SK-N-SH treated with all-trans-retinoic acid at 6 μM for 48 hours (cell line): ENCODE results near the gene SSX2IP.
"Not testable (repeated sequence)": the region's sequence is repeated elsewhere in the genome, so short reads cannot be mapped to it uniquely, and the experiment has no call there.

Source experiments
- ATAC-seq: fragments of 200-7000 bp; cut with Tn5 transposase; 3 replicates; pipeline ENCODE4 v1.9.1; 2020; ENCODE audit warnings: mild to moderate bottlenecking, moderate library complexity
- CSDC2 ChIP-seq: fragments of 250-450 bp; sonication (Bioruptor Pico); IDR thresholded peaks from 2 replicates; pipeline ENCODE4 v1.5.0; 2020; ENCODE audit warnings: mild to moderate bottlenecking, moderate library complexity
- GLIS3 ChIP-seq: fragments of 250-450 bp; sonication (Bioruptor Pico); IDR thresholded peaks from 2 replicates; pipeline ENCODE4 v1.5.0; 2020; ENCODE audit warnings: mild to moderate bottlenecking, moderate library complexity
- ISL1 ChIP-seq: fragments of 250-450 bp; sonication (Bioruptor Pico); IDR thresholded peaks from 2 replicates; pipeline ENCODE4 v2.1.2; 2022; ENCODE audit warnings: mild to moderate bottlenecking, moderate library complexity
- OSR1 ChIP-seq: fragments of 250-450 bp; sonication (Bioruptor Pico); IDR thresholded peaks from 2 replicates; pipeline ENCODE4 v1.8.0; 2022; ENCODE audit warnings: moderate library complexity, mild to moderate bottlenecking, inconsistent platforms
- PPARA ChIP-seq: fragments of 250-450 bp; sonication (Bioruptor Pico); IDR thresholded peaks from 2 replicates; pipeline ENCODE4 v1.5.0; 2020; ENCODE audit warnings: mild to moderate bottlenecking, borderline replicate concordance
- RARB ChIP-seq: fragments of 250-450 bp; sonication (Bioruptor Pico); IDR thresholded peaks from 2 replicates; pipeline ENCODE4 v1.8.0; 2021; ENCODE audit warnings: mild to moderate bottlenecking, moderate library complexity
- ZC3H10 ChIP-seq: fragments of 250-450 bp; sonication (Bioruptor Pico); IDR thresholded peaks from 2 replicates; pipeline ENCODE4 v1.5.1; 2021; ENCODE audit warnings: mild to moderate bottlenecking, moderate library complexity
- ZFP3 ChIP-seq: fragments of 250-450 bp; sonication (Bioruptor Pico); IDR thresholded peaks from 2 replicates; pipeline ENCODE4 v1.5.0; 2020; ENCODE audit warnings: mild to moderate bottlenecking, moderate library complexity
- ZFP30 ChIP-seq: fragments of 450-650 bp; formaldehyde crosslinking; IDR thresholded peaks from 2 replicates; pipeline ENCODE4 v1.5.0; 2022; ENCODE audit warnings: mild to moderate bottlenecking, moderate library complexity
- ZNF565 ChIP-seq: fragments of 450-650 bp; formaldehyde crosslinking; conservative IDR thresholded peaks from 2 replicates; pipeline ENCODE4 v1.5.0; 2020; ENCODE audit warnings: low read depth, mild to moderate bottlenecking, moderate library complexity
- ZNF70 ChIP-seq: fragments of 450-650 bp; formaldehyde crosslinking; IDR thresholded peaks from 2 replicates; pipeline ENCODE4 v1.5.0; 2020; ENCODE audit warnings: mild to moderate bottlenecking, moderate library complexity
- ZNF8 ChIP-seq: fragments of 450-650 bp; formaldehyde crosslinking; IDR thresholded peaks from 2 replicates; pipeline ENCODE4 v1.5.0; 2020; ENCODE audit warnings: mild to moderate bottlenecking, moderate library complexity
- TF ChIP-seq, protein P1 (sequence below): fragments of 250-450 bp; sonication (Bioruptor Pico); IDR thresholded peaks from 2 replicates; pipeline ENCODE4 v1.5.1; 2021; ENCODE audit warnings: mild to moderate bottlenecking, moderate library complexity
- TF ChIP-seq, protein P2 (sequence below): fragments of 250-450 bp; sonication (Bioruptor Pico); IDR thresholded peaks from 2 replicates; pipeline ENCODE4 v1.8.0; 2021; ENCODE audit warnings: low read depth, mild to moderate bottlenecking, moderate library complexity, borderline replicate concordance
- TF ChIP-seq, protein P3 (sequence below): fragments of 250-450 bp; sonication (Bioruptor Pico); IDR thresholded peaks from 2 replicates; pipeline ENCODE4 v1.8.0; 2020; ENCODE audit warnings: mild to moderate bottlenecking, moderate library complexity, borderline replicate concordance
- TF ChIP-seq, protein P4 (sequence below): fragments of 250-450 bp; sonication (Bioruptor Pico); IDR thresholded peaks from 2 replicates; pipeline ENCODE4 v1.5.0; 2020; ENCODE audit warnings: mild to moderate bottlenecking, moderate library complexity

The SSX2IP gene

DNA sequence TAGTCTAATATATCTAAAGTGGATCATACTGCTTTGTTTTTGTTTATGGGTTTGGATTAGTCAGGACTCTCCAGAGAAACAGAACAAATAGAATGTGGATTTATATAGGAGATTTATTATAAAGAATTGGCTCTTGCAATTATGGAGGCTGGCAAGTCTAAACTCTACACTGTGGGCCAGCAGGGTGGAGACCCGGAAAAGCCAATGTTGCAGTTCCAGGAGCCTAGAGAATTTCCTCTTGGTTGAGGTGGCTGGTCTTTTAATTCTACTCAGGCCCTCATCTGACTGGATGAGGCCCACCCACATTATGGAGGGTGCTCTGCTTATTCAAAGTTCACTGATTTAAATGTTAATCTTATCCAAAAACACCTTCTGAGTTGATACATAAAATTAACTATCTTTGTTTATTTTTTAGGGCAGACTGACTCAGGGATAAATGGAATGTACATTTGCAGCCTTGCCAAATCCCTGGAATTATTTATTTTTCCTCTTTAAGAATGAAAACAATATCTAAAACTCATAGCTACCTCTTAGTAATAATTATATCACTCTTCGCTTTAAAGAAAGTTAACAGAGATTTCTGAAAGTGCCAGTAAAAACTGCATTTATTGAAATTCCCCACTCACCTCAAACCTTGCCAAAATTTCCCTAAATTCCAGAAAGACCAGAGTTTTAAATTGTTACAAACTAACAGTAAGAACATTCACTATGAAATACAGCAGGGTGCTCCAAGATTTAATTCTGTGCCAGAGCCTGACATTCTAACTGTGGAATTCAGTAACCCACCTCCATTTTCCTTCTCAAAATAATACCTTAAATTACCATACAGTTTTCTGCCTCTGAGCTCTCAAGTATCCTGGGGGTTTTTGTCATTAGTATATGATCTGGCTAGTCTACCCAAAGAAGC is 36.6 kb upstream of the SSX2IP start:
- peak; percentile 54 for ATAC-seq
- no peak for TF ChIP-seq GLIS3 (CRISPR knock-in tag)
- TF ChIP-seq ZFP3, result no peak
- no peak for TF ChIP-seq OSR1 (CRISPR knock-in tag)
- TF ChIP-seq, protein P1, sequence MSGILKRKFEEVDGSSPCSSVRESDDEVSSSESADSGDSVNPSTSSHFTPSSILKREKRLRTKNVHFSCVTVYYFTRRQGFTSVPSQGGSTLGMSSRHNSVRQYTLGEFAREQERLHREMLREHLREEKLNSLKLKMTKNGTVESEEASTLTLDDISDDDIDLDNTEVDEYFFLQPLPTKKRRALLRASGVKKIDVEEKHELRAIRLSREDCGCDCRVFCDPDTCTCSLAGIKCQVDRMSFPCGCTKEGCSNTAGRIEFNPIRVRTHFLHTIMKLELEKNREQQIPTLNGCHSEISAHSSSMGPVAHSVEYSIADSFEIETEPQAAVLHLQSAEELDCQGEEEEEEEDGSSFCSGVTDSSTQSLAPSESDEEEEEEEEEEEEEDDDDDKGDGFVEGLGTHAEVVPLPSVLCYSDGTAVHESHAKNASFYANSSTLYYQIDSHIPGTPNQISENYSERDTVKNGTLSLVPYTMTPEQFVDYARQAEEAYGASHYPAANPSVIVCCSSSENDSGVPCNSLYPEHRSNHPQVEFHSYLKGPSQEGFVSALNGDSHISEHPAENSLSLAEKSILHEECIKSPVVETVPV, result no peak
- TF ChIP-seq RARB (CRISPR knock-in tag), result no peak
- no peak for TF ChIP-seq ISL1 (CRISPR knock-in tag)
- TF ChIP-seq, protein P2, sequence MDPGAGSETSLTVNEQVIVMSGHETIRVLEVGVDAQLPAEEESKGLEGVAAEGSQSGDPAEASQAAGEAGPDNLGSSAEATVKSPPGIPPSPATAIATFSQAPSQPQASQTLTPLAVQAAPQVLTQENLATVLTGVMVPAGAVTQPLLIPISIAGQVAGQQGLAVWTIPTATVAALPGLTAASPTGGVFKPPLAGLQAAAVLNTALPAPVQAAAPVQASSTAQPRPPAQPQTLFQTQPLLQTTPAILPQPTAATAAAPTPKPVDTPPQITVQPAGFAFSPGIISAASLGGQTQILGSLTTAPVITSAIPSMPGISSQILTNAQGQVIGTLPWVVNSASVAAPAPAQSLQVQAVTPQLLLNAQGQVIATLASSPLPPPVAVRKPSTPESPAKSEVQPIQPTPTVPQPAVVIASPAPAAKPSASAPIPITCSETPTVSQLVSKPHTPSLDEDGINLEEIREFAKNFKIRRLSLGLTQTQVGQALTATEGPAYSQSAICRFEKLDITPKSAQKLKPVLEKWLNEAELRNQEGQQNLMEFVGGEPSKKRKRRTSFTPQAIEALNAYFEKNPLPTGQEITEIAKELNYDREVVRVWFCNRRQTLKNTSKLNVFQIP (CRISPR knock-in tag), result no peak
- no peak for TF ChIP-seq CSDC2
- no peak for TF ChIP-seq ZNF70
- no peak for TF ChIP-seq ZNF8

DNA sequence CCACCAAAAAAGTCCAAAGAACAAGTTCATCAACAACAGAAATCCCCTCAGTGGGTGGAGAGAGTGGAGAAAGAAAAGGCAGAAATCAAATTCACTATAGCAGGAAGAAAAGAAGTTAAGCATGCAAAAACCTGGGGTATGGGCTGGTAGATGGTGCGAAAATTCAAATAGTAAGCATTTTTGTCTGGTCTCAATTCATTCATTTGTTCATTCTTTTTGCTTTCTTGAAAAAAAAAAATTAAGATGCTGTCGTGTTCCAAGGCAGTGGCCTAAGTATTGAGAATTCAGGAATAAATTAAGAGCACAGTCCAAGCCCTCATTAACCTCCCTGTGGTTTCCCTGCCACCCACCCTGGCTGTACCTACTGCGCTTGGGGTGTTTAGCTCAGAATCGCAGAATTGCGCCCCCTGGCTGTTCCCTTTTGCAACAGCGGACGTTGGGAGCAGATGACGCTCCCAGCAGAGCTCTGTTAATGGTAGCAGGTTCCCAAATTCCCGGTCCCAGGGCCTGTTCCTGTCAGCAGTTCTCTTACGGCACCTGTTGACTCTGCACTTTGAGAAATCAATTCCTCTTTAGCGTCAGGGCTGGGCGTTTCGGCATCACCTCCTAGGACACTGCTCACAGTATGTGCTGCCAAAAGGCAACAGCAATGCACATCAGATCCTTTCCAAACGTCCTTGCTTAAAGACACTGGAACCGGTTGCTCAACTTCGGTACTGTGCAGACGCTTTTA is 34.0 kb upstream of the SSX2IP start:
- no peak for ATAC-seq
- TF ChIP-seq ZFP30 (no peak), ZFP3 (no peak), ZNF565 (CRISPR knock-in tag) (no peak), ZNF8 (no peak)
- TF ChIP-seq, protein P3, sequence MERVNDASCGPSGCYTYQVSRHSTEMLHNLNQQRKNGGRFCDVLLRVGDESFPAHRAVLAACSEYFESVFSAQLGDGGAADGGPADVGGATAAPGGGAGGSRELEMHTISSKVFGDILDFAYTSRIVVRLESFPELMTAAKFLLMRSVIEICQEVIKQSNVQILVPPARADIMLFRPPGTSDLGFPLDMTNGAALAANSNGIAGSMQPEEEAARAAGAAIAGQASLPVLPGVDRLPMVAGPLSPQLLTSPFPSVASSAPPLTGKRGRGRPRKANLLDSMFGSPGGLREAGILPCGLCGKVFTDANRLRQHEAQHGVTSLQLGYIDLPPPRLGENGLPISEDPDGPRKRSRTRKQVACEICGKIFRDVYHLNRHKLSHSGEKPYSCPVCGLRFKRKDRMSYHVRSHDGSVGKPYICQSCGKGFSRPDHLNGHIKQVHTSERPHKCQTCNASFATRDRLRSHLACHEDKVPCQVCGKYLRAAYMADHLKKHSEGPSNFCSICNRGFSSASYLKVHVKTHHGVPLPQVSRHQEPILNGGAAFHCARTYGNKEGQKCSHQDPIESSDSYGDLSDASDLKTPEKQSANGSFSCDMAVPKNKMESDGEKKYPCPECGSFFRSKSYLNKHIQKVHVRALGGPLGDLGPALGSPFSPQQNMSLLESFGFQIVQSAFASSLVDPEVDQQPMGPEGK, result no peak
- TF ChIP-seq, protein P1, result no peak
- TF ChIP-seq, protein P4, sequence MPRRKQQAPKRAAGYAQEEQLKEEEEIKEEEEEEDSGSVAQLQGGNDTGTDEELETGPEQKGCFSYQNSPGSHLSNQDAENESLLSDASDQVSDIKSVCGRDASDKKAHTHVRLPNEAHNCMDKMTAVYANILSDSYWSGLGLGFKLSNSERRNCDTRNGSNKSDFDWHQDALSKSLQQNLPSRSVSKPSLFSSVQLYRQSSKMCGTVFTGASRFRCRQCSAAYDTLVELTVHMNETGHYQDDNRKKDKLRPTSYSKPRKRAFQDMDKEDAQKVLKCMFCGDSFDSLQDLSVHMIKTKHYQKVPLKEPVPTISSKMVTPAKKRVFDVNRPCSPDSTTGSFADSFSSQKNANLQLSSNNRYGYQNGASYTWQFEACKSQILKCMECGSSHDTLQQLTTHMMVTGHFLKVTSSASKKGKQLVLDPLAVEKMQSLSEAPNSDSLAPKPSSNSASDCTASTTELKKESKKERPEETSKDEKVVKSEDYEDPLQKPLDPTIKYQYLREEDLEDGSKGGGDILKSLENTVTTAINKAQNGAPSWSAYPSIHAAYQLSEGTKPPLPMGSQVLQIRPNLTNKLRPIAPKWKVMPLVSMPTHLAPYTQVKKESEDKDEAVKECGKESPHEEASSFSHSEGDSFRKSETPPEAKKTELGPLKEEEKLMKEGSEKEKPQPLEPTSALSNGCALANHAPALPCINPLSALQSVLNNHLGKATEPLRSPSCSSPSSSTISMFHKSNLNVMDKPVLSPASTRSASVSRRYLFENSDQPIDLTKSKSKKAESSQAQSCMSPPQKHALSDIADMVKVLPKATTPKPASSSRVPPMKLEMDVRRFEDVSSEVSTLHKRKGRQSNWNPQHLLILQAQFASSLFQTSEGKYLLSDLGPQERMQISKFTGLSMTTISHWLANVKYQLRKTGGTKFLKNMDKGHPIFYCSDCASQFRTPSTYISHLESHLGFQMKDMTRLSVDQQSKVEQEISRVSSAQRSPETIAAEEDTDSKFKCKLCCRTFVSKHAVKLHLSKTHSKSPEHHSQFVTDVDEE (CRISPR knock-in tag), result no peak
- TF ChIP-seq, protein P2 (CRISPR knock-in tag), result no peak

DNA sequence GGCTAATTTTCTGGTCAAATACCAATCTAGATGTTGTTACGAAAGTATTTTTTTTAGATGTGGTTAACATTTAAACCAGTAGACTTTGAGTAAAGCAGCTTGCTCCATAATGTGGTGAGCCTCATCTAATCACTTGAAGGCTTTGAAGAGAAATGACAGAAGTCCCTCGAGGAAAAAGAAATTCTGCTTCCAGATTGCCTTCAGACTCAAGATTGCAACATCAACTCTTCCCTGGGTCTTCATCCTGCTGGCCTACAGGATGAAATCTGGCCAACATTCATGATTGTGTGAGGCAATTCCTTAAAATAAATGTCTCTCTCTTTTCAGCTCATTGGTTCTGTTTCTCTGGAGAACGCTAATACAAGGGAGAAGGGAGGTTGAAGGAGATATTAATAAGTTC is 32.5 kb upstream of the SSX2IP start:
- no peak for ATAC-seq
- no peak for TF ChIP-seq GLIS3 (CRISPR knock-in tag)
- TF ChIP-seq ZC3H10 (CRISPR knock-in tag), result no peak
- TF ChIP-seq, protein P1, result no peak
- TF ChIP-seq, protein P3, result no peak
- no peak for TF ChIP-seq CSDC2
- TF ChIP-seq ZNF565 (CRISPR knock-in tag), result no peak
- no peak for TF ChIP-seq ZFP3
- no peak for TF ChIP-seq ZFP30
- TF ChIP-seq OSR1 (CRISPR knock-in tag), result no peak
- TF ChIP-seq PPARA, result no peak
- no peak for TF ChIP-seq ZNF70
- no peak for TF ChIP-seq RARB (CRISPR knock-in tag)

DNA sequence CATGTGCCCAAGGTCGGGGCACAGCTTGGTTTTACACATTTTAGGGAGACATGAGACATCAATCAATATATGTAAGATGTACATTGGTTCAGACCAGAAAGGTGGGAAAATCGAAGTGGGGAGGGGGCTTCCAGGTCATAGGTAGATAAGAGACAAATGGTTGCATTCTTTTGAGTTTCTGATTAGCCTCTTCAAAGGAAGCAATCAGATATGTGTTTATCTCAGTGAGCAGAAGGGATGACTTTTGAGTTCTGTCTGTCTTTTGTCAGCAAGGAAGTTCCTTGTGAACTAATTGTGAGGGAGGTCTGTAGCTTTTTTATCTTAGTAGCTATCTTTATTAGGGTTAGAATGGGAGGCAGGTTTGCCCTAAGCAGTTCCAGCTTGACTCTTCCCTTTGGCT is 31.6 kb upstream of the SSX2IP start:
- ATAC-seq, result not testable (repeated sequence)
